Inflammatory macrophage treated with lipopolysaccharide for 4 hours (primary cell): Measurements from ENCODE around the gene RYR3.
"Not testable (repeated sequence)": the region's sequence is repeated elsewhere in the genome, so short reads cannot be mapped to it uniquely, and the experiment has no call there.

Source experiments
- DNase-seq: peaks from one replicate; pipeline ENCODE4 v3.0.0-alpha.2; 2020

The RYR3 gene

DNA sequence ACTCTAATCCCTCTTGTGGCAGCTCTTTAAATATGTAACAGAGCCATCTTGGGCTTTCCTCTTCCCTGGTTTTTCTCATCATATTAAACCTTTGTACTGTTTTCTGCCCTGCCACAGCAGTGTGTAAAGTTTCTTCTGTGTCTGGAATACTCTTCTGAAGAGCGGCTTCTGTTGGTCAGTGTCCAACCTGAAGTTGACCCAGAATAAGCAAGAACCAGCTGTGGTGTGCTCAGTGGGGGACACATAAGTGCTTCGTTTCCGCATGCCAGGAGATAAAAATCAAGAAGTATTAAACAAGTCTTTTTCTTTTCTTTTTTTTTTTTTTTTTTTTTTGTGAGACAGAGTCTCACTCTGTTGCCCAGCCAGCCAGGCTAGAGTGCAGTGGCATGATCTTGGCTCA, 484.3 kb downstream of the RYR3 start:
- DNase-seq, result no peak

DNA sequence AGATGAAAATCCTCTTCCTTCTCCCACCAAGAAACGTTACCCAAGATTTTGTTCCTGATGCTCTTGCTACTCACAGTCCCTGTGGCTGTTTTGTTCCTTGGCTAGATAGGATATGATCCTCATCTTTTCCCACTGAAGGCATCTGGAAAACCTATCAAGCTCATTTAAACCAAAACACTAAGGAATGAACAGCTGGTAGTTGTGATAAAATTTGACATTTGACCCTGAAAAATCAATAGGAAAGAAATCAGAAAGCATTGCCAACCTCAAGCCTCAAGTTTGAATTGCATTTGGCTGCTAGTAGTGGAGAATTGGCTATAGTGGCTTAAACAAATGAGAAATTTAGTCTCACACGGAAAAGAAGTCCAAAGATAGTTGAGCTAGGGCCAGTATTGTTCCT, 486.9 kb downstream of the RYR3 start:
- no peak for DNase-seq

DNA sequence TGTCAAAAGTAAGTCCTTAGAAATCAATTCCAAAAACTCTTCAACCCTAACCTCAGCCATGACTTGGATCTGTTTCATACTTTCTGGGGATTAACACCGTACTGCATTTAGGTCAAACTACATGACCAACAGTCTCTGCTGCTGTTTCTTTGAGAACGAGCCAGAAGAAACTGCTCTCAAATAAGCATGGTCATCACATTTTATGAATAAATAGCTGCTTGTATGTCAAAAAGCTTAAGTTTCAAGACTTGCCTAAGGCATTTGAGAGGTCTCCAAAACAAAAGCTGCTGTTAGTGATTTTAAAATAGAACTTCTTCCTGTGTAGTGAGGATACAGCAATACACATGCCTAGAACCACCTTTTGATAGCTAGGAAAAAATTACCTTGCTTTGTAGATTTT, 491.2 kb downstream of the RYR3 start:
- DNase-seq, result no peak

DNA sequence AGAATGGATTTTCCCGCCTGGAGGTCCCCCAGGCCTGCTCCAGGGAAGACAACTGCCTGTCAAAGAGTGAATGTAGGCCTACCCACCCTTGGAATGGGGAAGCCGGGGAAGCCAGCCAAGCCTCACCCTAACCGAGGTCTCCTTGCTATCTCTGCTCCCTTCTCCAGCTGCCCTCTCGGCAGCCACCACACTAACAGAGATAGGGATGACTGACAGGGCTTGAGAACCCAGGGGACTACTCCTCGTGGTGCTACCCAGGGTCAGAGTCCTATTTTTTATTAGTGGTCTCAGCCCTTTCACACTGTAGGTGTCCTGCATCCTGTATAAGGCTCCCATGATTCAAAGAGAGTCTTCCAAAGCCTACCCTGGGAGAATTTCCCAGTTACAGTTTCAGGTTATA, 496.9 kb downstream of the RYR3 start:
- DNase-seq, result no peak

DNA sequence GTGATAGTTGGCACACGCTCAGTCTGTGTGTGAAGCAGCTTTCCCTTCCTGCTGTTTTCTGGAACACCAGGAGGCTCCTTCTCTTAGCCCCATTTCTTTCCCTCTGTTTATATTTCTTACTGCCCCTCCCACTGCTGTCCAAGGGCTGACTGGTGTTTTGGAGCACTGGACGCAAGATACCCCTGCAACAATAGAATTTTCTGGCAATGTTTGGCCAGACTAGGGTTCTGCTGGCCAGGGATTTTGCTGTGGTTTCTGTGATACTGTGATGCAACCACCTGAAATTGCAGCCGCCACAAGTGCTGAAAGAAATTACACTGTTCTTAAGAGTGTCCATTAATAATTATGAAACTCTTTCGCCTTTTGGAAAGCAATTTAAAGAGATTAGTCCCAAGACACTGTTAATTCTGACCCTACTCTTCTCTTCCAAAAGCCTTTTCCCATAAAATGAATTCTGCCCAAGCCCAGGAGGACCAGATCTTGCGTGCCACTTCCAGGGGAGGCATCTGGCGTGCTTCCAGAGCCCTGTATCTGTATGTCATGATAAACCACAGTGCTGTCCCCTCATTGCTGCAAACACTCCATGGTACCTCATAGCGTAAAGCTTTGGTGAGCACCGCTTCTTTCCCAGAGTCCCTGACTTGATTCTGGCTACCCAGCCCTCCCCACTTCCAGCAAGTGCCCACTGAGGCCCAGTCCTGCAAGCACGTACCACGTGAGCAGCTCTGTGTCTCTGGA, 498.1 kb downstream of the RYR3 start:
- no peak for DNase-seq

DNA sequence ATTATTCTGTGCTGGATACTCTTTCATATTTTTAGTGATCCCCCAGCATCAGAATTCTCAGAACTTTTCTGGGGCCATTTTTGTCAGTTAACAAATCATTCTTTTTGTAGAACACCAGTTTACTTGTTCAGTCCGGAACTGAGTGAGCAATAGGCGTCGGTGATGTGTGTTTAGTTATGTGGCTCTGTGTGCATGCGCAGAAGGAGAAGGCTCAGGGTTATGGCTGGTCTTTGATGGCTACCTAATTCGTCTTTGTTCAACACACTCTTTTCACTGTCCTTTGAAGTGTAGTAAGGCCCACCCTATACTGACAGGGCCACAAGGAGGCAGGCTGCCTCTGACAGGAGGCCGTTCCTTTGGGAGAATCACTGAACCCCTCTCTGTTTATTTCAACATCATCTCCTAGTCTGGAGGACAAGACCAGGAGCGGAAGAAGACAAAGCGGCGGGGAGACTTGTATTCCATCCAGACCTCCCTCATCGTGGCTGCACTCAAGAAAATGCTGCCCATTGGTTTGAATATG, 499.4 kb downstream of the RYR3 start:
- DNase-seq, result no peak

DNA sequence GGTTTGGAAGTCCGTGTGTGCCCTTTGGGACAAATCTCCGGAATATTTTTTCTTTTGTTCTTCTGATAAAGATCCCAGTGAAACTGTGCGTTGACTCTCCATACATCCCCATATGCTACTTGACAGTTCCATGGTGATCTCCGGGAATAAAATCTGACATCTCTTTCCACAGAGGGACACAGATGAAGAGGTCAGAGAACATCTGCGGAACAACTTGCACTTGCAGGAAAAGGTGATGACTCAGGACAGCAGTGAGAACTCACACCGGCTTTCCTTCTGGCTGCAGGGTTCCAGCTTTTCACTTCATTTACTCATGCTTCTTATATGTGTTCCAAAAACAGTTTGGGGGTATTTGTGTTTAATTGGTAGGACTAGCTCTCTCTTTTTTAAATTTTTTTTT, 500.0 kb downstream of the RYR3 start:
- no peak for DNase-seq

DNA sequence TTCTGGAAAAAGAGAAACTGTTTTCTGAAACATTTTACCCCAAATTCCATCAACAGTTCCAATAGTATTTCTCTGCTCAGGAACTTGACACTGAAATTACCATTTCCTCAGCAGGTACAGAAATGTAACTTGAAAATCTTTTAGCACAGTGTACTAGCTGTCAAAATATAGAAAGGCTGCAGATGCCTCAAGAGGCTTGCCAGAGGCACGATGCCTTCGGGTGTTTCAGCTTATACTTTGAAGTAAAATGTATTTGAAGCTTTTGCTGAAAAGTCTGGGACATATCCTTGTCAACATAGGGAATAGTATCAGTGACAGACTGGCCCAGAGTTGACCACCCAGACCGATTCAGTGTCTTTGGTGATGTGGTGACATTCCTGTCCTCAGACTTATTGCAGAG, 503.1 kb downstream of the RYR3 start:
- no peak for DNase-seq

DNA sequence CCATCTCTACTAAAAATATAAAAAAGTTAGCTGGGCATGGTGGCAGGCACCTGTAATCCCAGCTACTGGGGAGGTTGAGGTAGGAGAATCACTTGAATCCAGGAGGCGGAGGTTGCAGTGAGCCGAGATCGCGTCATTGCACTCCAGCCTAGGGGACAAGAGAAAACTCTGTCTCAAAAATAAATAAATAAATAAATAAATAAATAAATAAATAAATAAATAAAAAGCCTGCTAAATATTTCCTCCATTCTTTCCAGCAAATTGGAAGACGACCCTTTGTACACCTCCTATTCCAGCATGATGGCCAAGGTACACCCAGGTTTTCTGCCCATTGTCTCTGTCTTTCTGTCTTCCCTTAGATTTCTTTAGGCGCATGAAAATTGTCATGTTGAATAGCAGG, 508.7 kb downstream of the RYR3 start:
- DNase-seq, result not testable (repeated sequence)

DNA sequence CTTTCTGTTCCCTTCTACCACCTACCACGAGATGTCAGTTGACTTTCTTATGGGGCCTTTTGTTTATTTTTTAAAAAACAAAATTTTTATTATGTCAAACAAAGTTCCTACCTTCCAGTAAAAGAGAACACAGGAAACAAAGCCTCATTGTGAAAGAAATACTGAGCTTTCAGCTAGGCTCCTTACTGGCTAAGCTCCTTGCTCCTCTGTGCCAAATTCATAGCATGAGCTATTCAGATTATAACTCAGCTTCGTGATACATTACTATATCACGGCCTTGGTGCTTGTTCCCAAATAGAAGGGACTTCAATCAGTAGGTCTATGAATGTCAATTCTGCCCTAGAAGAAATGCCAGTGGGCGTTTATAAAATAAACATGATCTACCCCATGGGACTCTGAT, 511.7 kb downstream of the RYR3 start:
- no peak for DNase-seq

DNA sequence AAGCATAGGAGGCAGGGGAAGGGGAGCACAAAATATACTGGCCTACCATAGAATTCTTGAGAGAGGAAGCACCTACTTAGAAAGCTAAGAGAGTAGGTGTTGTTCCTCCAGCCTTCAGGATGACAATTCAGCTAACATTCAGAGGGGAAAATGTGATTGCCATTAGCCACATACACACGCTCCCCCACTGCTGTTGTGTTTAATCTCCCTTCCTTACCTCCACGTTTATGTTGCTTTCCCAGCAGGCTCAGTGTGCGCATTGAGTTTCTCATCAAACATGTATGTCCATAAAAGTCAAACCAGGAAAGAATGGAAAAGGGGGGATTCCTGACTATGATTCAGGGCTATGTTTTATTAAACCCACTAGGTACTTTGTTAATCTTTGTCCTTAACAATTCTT, 512.4 kb downstream of the RYR3 start:
- no peak for DNase-seq

DNA sequence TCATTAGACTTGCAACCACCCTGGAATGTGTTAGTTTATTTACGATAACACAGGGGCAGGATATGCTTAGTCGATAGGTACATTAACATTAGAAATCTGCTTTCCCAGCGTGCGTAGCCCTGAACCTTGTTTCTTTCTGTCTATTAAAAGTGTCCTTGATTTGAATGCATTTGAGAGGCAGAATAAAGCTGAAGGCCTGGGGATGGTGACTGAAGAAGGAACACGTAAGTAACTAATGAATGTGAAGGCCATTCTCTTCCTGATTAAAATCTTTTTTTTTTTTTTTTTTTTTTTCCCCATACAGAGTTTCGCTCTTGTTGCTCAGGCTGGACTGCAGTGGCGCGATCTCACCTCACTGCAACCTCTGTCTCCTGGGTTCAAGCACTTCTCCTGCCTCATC, 514.7 kb downstream of the RYR3 start:
- DNase-seq, result no peak

DNA sequence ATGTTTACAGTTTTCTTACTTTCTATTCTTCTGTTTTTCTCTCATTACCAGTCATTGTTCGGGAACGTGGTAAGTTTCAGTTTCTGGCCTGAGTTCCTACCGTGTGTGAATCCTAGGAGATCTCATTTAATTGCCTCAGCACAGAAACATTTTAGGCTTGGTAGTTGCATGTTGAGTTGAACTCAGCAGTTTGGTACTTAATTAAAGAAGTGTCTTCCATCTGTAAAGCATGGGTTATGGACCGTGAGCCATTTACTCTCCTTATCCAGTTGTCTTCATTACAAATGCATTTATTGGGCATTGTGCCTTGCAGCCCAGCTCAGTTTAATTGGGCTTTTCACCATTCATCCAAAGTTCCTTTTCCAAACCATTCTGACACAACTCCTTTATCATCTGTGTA, 515.4 kb downstream of the RYR3 start:
- no peak for DNase-seq

DNA sequence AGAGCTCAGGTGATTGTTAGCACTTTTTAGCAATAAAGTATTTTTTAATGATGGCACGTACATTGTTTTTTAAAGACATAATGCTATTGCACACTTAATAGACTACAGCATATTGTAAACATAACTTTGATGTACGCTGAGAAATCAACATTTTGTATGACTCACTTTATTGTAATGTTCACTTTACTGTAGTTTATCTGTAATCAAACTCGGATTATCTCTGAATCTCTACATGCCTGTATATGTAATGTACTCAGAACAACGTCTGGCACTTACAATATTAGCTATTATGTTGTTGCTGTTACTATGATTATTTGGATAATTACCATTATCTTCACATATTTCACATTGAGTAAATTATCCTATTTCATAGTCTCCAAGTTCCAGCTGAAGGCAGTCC, 519.6 kb downstream of the RYR3 start:
- no peak for DNase-seq

DNA sequence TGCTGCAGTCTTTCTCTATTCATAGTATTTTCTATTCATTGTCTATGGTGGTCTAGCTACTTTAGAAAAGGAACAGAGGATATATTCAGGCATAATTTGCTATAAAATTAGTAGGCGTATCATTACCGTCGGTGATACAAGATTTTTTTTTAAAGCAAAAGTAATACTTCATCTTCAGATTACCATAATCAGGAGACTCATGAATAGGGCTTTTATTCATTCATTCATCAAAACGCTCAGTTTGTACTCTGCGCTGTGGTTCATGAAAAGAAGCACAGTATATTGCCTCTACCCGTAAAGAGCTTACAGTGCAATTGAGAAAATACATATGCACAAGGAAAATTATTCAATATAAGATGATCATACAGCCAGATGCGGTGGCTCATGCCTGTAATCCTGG, 520.9 kb downstream of the RYR3 start:
- DNase-seq, result no peak

DNA sequence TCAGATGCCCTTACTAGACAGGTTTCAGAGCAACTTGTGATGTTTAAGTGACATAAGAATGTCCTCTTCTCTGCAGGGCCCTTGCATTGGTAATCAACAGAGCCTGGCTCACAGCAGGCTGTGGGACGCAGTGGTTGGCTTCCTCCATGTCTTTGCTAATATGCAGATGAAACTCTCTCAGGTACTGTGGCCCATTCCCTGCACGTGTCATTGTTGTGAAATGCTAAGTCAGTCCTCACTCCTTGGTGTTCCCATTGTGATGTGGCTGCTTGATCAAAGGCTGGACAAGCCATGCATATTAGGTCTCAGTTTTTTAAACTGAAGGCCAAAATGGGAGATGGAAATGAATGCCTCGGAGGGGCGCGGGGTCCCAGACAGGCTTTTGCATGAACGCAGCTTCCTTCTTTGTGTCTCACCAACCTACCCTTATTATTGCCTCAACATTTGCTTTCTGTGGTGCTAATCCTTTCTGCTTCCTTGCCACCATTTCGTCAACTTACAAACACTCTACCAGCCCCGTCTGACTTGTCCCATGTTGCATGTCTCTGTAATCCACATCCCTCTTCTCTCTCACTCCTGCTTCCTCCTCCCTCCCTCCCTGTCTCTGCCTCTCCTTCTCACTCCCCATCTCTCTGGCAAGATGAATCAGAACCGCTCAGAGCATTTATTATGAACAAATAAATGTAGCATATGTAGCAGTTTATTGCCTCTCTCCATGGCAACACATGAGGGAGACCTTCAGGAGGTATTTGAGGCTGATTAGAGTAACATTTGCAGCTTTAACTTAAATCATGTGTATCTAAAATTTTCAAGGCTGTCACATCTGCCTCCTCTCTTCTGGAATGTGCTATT, 524.4 kb downstream of the RYR3 start:
- no peak for DNase-seq

DNA sequence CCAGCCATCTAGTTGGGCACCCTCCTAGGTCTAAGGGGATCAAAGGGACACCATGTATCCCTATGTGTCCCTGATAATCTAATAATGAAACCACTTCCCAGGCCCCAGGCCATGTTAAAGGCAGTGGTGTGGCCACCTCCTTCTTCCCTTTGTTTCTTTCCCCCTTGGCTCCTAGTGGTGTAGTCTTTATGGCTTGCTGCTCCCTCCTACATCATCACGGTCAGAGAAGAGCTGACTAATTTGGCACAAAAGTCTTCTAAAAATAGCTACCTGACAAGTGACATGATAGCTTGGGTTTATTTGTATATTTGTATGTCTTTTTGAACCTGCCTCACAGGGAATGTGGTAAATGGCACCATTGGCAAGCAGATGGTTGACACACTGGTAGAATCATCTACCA, 526.5 kb downstream of the RYR3 start:
- DNase-seq, result no peak

DNA sequence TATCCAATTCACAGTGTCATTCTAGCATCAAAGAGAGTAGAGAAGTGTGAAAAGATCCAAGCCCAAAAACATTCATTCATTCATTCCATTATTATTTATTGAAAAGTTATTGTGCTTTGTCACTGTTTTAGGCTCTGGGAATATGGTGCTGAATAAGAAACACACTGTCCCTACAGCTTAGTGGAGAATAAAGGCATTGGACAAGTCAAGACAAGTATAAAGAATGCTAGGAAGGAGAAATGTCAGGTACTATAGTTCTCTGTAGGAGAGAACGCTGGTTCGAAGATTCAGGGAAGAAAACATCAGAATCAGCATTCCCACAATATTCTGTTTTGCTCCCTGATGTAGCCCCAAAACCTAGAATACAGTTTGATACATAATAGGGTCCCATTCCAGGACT, 528.8 kb downstream of the RYR3 start:
- no peak for DNase-seq

DNA sequence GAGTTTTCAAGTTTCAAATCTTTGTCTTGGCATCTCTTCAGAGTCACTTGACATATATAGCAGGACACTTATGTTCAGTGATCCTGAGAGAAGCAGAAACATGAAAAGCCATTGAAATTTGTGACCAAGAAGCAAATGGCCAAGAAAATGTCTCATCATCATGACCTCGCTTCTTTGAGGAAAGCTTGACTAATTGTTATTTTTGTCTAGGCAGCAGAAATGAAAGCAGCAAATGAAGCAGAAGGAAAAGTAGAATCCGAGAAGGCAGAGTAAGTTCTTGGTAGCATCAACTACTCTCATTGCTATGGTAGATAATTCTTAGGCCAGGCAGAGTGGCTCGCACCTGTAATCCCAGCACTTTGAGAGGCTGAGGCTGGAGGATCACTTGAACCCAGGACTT, 529.8 kb downstream of the RYR3 start:
- DNase-seq, result no peak

DNA sequence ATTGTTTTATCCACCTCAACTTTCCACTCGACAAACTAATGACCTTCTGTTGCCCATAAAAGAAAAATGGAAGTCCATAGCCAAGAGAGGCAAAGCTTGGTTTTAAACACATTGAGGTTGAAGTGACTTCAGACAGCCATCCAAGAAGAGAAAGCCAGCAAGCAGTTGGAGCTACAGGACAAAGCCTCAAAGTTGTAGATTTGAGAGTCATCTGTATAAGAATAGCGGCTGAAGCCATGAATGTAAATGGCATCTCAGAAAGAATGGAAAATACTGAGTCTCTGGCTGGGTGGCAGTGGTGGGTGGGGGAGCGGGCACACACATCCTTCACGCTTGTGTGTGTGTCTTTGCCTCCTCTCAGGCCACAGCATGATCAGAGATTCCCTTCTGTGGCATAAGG, 533.4 kb downstream of the RYR3 start:
- no peak for DNase-seq

DNA sequence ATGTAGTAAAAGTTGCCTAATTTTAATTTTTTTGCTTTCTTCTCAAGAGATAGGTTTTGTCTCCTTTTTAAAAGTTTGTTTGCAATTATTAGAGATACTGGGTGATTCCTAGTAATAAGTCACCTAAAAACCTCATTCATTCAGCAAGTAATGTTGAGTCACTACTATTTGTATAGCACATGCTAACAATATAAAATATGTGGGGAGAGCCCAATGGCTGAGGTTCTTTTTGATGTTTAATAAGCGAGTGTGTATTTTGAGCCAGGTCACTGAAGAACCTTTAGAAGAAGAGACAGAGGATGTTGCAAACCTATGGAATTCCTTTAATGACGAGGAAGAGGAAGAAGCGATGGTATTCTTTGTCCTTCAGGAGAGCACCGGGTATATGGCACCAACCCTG, 533.8 kb downstream of the RYR3 start:
- DNase-seq, result no peak

DNA sequence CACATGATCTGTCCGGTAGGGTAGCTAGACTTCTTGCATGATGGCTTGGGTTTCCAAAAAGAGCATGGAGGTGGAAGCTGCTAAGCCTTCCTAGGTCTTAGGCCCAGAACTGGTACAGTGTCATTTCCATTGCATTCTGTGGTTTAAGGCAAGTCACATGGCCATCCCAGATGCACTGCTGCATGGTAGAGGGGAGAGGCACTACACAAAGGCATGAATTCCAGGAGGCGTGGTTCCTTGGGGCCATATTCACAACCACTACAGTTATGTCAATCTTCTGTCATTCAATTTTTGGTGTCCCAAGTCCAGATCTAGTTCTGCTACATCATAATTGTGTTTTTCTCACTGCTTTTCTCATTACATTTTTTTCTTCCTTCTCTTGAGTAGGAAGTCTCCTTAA, 535.4 kb downstream of the RYR3 start:
- no peak for DNase-seq

DNA sequence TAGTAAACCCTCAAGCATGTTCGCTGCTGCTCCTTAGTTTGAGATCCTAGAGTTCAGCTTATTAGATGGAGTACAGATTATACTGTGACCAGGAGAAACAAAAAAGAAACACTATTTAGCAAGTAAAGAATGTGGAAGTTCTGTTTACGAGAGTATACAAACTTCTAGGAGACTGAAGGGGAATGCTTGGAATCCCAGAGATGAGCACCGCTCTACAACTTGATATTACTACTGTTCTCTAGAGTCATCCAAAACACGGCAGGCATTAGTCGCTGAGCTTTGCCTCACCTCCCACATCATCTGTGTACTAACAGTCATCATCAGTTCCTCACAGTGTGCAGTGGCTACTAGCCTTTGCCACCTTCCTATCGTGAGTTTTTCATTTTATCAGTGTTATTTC, 536.1 kb downstream of the RYR3 start:
- DNase-seq, result no peak

DNA sequence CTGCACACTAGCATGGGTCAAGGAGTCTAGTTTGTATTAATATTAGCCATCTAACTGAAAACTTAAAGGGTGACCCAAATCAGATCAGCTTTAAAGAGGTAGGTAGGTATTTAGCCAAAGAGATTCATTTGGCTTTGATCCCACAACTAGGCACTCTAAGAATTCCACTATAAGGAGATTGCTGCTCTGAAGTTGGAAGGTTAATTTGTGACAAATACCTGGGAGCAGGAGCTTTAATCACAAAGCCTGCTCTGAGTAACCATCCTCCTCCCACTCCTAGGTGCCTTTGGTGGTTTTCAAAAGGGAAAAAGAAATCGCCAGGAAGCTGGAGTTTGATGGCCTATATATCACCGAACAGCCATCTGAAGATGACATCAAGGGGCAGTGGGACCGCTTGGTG, 537.2 kb downstream of the RYR3 start:
- DNase-seq, result no peak

DNA sequence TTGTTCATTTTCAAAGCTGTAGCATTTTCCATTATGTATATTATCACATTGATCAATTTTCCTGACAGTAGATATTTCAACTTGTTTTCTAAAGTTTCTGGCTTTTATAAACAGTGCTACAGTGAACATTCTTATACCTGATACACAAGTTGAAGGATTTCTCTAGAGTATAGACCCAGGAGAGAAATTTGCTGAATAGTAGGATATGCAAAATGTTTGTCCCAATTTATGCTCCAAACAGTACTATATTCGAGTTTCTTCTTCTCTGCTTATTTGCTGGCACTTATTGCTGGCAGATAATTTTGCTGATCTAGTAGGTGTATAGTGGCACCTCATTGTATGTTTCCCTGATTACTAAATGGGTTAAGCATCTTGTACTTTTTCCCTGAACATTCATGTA, 540.3 kb downstream of the RYR3 start:
- DNase-seq, result no peak
